HG03575 (cell line): Measurements from ENCODE around the gene PWWP2B.
"Not testable (repeated sequence)": the region's sequence is repeated elsewhere in the genome, so short reads cannot be mapped to it uniquely, and the experiment has no call there.

Experiments
- ATAC-seq: cut with Tn5 transposase; IDR thresholded peaks from one replicate; pipeline ENCODE4 v1.9.1; 2021; ENCODE audit not compliant: unreplicated experiment, insufficient number of reproducible peaks, low FRiP score; ENCODE audit errors: extremely low read depth

Gene PWWP2B

DNA sequence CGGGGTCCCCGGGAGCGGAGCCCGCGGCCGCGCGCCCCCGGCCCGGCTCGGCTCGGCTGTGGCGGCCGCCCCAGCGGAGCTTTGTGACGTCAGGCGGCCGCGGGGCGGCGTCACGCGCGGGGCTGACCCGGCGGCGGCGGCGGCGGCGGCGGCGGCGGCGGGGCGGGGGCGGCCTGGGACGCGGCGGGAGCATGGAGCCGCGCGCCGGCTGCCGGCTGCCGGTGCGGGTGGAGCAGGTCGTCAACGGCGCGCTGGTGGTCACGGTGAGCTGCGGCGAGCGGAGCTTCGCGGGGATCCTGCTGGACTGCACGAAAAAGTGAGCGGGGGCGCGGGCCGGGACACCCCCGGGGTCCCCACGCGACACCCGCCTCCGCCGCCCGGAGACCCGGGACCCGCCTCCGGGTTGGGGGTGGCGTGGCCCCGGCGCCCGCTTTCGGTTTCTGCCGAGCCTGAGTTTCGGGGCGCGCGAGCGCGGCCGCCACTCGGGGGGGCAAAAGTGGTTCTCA, at the start of gene PWWP2B:
Gene PWWP2B, plus strand, starts transcription at position 165 of the 506 bp plus-strand sequence. Its CDS starts 27 bp downstream, at position 192.
- ATAC-seq = no peak

GRCh38 chr10:132347211-132347930, 49.6 kb upstream of the PWWP2B start:
- no peak for ATAC-seq

DNA sequence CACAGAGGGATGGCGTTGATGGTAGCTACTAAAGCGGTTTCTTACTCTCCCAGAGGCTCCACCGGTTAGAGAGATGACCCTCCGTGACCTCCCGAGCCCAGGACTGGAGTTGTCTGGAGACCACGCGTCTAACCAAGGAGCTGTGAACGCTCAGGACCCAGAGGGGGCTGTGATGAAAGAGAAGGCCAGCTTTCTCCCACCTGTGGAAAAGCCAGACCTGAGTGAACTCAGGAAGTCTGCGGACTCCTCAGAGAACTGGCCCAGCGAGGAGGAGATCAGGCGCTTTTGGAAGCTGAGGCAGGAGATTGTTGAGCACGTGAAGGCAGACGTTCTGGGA, 49.1 kb upstream of the PWWP2B start:
- no peak for ATAC-seq

- ATAC-seq = no peak
Measured at GRCh38 chr10:132349766-132350165, 47.2 kb upstream of the PWWP2B start.

DNA sequence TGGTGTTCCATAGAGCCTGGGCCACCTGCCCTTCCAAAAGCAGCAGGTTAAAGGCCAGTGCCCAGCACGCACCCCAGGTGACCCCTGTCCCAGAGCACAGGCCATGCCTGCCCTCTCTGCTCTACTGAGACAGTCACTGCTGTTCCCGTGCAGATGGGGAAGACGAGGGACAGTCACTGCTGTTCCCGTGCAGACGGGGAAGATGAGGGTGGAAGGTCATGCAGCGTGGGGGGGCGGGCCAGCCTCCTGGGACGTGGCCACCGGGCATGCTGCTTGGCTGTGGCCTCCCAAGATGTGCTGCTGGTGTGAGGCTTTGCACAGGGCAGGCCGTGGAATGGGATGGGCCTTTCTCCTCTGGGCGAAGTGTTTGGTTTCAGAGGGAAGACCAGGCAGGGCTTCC, 46.6 kb upstream of the PWWP2B start:
- ATAC-seq = no peak

DNA sequence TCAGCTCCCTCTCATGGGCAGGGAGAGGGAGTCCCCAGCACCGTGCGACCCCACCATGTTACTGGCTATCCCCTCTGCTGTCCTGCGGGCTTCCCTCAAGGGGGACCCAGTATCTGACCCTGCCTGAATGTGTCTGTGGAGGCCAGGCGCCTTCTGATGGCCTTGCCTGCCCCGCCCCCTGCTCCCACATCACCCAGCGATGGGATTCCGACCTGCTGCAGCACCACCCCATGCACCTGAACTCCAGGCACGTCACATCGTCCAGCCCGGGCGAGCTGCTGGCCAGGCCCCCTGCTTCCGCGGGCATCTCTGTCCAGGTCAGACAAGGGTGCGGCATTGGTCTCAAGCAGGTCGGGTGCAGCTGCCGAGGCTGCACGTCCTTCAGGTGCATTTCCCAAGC, 46.1 kb upstream of the PWWP2B start:
- ATAC-seq = no peak

DNA sequence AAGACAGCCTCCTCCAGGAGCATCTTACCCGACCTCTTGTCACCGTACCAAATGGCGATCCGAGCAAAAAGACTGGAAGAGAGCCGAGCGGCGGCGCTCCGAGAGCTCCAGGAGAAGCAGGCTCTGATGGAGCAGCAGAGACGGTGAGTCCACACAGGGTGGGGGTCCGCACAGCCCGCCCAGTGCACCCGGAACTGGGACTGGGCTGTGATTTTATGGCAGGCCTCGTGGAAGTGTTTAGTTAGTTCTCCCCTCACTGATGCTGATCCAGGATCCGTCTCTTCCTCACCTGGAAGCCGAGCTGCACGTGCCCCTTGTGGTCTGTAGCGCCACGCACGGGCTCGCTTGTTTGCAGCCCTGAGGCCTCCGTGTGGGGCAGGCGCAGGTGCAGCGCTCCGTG, 45.4 kb upstream of the PWWP2B start:
- no peak for ATAC-seq

- ATAC-seq = not testable (repeated sequence)
Measured at GRCh38 chr10:132352462-132353308, 44.3 kb upstream of the PWWP2B start.

GRCh38 chr10:132353456-132354355, 43.3 kb upstream of the PWWP2B start:
- ATAC-seq = no peak

- ATAC-seq = no peak
Measured at GRCh38 chr10:132354356-132355094, 42.5 kb upstream of the PWWP2B start.

DNA sequence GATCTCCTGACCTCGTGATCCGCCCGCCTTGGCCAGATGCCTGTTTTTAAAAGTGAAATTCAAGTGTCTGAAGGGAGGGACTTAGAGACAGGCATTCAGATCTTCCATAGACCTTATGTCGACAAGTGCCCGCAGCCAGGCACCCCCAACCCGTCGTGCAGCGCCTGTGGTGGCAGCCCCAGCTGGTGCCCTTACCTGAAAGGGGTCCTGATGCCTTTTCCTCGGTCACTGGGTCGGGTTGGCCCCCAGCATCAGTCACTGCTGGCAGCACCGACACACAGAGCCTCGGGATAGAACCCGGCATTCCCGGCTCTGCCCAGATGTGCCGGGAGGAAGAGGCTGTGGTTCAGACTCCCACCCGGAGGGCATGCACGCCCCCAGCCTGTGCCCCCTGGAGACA, 41.7 kb upstream of the PWWP2B start:
- ATAC-seq = no peak

DNA sequence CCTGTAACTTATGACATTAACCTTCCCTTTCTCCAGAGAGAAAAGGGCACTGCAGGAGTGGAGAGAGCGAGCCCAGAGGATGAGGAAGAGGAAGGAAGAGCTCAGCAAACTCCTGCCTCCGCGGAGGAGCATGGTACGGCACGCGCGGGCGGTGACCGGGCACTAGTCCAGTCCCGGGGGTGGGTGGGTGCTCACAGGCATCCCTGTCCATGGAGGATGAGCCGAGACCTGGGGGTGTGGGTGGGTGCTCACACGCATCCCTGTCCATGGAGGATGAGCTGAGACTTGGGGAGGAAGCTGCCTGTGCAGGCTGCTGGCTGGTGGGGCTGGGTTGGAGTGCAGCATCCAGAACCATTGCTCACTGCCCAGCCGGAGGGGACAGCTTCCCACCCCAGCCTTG, 41.2 kb upstream of the PWWP2B start:
- ATAC-seq = no peak

DNA sequence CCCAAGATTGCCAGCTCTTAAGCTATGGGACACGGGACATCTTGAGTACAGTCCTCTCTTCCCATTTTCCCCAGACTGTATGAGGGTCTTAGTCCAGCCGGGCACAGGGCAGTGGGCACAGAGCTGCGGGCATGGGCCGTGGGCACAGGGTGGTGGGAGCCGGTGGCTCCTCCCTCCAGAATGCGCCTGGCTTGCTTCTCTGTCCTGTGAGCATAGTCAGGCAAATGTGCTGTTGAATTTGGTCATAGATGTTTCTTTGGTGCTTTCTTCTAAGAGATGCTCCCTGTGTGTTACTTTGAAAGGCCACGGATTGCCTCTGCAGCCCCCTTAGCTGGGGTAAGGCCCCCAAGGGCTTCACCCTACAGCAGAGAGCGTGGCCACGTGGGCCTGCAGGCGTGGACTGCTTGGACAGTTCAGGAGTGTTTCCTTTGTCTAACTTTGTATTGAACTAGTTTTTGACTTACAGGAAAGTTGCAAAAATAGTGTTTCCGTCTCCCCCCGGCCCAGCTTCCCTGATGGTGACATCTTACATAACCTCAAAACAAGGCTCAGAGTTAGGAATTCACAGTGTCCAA, 40.3 kb upstream of the PWWP2B start:
- ATAC-seq = no peak

GRCh38 chr10:132357286-132358058, 39.5 kb upstream of the PWWP2B start:
- no peak for ATAC-seq

DNA sequence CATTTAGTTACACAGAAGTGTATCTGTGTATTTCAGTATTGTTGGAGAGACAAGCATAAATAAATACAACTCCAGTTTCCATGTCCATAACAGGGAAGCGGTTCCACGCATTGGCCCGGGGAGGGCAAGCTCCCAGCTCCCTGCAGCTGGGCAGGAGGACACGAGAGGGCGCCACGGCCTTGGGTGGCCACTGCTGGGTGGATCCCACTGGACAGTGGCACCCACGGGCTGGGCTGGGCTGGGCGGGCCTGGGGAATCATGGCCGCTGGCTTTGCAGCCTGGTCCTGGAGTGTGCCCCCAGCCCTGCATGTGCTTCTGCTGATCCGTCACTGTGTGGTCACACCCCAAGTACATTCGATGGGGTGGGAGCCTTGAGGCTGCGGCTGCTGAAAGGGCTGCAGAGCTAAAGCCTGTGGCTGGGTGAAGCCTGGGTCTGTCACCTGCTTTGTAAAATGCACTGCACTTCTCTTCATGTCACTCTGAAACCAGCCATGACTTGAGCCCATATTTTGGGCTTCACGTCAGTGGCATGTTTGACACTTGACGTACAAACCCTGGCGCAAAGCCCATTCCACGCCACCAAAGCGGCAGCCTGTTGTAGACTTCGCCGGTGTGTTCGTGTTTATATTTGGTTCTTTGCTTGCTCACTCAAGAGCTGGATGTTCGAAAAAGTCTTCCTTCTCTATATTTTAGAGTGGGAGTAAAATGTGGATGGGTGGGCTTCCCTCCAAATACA, 37.5 kb upstream of the PWWP2B start:
- ATAC-seq = no peak

DNA sequence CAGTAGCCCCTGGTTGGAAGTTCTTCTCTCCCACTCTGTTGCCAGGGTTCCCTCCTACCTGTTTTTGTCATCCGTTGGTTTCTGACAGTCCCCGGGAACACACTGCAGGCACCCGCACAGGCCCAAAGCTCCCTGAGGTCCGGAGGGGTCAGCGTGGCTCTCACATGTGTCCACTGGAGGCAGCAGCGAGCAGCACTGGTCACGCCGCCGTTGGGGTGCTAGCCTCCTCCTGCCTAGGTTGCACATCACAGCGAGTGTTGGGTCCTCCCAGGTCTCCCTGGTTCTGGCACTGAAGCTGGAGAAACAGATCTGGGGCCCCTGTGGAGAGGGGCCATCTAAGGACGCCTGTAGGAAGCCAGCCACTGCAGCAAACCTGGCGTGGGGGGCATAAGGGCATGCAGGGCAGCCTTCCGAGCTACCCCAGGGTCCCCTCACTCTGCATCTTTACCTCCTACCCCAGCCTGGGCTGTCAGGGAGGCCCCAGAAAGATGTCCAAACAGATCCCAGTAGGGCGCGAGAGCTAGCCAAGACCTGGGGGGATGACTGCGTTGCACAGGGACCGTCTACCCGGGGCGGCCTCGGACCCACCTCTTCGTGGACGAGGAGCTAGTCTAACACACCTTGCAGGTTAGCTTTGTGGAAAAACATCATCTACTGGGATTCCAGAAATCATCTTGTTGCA, 36.1 kb upstream of the PWWP2B start:
- no peak for ATAC-seq
